GM21423 (cell line): ENCODE data around the gene NELFB.
"Not testable (repeated sequence)": the region's sequence is repeated elsewhere in the genome, so short reads cannot be mapped to it uniquely, and the experiment has no call there.

Source experiments
- ATAC-seq: cut with Tn5 transposase; IDR thresholded peaks from one replicate; pipeline ENCODE4 v1.9.1; 2021; ENCODE audit warnings: mild to moderate bottlenecking, moderate library complexity; ENCODE audit not compliant: unreplicated experiment

Gene NELFB

DNA sequence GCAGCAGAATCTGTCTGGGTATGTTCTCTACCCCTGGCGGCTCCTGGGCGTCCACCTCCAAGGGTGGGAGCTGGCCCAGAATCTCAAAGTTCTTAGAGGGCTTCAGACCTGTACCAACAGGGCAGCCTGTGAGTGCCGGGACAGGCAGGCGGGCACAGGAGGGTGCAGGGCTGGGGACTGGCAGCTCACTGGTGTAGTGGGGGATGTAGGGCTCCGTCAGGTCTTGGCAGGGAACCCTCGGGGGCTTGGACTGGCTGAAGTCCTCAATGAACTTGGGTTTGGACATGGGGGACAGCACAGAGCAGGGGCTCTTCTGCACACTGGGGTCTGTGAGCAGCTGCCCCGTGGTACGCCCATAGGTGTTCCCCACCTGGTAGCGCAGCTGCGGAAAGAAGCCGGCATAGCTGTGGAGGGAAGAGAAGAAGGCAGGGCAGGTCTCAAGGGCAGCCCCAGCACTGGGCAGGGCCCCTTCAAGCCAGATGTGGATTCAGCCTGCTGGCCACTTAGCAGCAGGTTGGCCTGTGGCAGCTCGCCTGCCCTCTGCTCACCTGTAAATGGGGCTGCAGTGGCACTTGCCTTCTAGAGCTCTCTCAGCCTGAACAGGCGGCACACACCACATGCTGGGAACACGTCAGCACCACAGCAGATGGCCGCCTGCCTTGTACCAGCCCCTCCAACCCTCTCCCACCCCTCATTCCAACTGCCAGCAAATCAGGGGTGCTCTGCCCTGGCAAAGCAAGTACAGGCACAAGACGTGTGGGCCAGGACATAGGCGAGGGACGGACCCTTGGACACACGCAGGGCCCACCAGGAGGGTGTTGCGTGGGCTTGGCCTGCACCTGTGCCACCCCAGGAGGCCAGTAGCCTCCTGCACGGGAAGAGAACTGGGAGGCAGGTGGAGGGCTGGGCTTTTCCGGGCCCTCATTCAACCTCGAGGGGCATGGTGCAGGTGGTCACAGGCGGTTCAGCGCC is 9.4 kb upstream of the NELFB start:
- ATAC-seq = no peak

DNA sequence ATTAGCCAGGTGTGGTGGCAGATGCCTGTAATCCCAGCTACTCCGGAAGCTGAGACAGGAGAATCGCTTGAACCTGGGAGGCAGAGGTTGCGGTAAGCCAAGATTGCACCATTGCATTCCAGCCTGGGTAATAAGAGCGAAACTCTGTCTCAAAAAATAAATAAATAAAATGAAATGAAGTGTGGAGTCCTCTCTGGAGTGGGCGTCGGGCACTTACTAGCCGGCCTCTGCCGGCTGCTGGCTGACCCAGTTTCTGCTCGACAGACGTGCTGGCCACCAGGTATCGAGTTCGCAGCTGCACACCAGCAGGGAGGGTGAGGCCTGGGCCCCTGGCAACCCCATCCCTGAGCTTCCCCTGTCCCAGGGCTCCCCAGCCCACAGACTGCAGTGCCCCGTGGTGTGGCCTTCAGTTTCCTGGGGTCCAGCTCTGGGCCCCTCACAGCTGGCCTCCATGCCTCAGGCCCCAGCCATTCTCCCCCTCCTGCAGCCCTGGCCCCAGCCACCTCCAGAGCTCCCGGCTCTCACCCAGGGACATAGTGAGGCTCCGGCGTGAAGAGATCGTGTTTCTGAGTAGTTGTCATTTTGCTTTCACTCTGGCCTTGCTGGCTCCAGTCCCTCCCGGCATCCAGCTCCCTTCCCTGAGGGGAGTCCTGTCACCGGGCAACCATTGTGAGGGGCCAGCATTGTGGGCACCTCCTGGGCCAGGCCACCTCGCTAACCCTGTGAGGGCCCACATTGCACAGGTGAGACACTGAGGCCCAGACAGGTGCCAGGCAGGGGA is 7.8 kb upstream of the NELFB start:
- no peak for ATAC-seq

DNA sequence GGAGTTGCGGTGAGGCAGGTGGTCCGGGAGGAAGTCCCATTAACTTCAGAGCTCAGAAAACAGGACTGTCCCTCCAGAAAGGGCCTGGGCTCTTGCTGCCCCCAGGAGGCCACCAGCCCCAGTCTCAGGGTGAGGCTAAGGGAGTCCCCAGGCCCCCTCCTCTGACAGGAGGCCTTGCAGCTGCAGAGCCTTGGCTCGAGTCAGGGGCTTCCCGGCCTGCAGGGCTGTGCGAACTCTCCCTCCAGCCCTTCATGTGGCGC is 7.3 kb upstream of the NELFB start:
- no peak for ATAC-seq

DNA sequence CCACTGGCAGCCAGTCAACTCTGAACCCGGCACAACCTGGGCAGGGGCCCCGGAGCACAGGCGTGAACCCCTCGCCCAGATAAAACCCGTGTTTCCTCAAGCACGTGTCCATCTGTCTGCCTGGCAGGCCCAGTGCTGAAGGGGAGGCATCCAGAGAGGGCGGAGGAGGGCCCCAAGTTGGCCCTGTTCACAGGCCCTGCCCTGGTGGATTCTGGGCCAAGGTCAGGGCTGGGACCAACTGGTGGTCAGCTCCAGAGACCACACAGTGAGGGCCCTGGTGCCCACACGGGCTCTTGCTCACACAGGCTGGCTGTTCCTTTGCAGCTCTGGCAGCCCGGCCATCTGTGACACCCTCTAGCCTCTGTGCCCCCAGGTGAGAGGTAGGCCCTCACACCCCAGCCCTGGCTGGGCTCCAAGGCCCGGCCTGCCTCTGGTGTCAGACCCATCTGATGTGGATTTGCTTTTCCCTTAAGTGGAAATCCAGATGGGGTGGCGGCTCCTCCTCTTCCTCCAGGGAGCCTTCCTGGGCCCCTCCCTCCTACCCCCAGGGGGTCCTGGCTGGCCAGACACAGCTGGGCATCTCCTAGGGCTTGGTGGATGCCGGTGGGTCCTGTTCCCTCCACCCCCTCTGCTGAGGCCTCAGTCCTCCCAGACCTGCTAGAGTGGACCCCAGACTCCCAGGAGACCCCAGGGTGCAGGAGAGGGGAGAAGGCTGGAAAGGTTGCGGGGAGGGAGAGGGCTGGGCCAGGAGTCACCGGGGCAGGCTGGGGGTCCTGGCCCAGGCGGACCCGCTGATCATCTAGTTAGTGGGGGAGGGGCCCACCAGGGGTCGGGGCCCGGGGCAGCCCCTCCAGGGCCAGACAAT is 4.6 kb upstream of the NELFB start:
- no peak for ATAC-seq

DNA sequence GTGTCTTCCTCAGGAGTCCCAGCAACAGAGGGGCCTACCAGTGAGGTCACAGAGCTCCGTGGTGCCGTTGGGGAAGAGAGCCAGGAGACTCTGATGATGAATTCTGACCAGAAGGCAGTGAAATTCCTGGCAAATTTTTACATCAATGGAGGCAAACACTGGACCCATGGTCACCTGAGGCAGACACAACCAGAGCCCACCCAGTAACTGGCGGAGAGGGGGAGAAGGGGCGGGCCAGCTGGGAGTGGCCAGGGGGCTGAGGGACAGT is 4.0 kb upstream of the NELFB start, which contains the start of gene STPG3:
Gene STPG3 (plus strand): TSS at position 93 of the 268 bp plus-strand sequence. CDS start 1 bp downstream, at position 94.
- no peak for ATAC-seq

DNA sequence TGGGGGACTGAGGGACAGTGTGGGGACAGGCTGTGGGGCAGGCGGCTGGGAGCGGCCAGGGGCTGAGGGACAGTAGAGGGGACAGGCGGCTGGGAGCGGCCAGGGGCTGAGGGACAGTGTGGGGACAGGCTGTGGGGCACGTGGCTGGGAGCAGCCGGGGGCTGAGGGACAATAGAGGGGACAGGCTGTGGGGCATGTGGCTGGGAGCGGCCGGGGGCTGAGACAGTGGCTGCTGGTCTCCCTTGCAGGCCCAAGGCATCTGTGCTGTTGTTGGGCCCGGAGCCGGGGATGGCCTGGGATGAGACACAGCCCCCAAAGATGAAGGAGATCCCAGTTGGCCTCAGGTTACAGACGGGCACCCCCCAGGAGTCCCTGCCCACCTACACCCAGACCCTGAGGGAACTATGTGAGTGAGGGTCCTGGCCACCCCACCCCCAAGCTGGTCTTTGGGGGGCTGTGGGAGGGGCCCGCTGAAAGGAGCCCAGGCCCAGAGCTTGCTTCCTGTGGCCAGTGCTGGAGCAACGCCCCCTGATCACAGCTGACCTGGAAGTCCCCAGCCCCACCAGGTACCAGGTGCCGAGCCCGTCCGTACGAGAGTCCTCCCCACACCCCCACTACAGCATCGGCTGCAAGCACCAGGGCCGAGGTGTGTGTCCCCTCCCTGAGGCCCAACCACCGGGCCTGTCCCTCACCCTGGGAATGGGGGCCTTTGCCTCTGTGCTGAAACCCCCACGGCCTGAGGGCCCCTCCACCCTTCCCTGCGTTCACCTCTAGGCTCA is 3.4 kb upstream of the NELFB start:
- ATAC-seq = no peak

DNA sequence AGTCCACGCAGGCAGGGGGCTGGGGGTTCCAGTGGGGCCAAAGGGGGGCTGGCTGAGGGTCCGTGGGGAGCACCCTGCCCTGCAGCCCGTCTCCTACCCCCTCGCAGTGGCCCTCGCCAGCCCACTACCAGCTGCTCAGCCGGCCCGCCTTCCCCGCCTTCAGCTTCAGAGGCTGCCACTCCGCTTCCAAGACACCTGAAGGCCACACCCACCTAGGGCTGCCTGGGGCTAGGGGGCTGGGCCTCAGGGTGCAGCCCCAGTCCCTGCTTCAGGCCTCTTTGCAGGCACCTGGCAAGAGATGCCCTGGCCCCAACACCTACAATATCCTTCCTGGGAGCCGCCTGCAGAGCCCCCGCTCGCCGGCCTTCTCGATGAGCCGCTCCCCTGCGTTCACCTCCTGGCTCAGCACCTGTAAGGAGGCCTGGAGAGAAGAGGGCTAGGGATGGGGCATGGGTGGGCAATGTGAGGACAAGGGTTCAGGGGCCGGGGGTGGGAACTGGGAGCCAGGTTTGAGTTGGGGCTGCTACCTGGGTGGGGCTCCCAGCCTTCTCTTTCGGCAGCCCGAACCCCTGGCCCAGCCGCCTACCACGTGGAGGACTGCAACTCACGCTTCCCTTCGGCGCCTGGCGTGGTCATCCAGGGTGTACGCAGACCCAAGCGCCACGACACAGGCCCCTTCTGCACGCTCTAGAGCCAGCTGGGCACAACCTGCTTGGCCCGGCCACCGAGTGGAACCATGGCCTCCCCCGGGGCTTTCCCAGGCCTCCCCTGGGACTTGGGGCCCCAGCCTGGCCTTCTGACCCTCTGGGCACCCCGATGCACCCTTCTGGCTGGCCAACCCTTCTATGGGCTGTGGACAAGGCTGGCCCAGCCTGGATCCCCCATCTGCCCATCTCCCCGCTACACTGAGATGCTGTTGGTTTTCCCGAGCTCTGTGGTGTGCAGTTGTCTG is 2.3 kb upstream of the NELFB start:
- ATAC-seq = no peak

DNA sequence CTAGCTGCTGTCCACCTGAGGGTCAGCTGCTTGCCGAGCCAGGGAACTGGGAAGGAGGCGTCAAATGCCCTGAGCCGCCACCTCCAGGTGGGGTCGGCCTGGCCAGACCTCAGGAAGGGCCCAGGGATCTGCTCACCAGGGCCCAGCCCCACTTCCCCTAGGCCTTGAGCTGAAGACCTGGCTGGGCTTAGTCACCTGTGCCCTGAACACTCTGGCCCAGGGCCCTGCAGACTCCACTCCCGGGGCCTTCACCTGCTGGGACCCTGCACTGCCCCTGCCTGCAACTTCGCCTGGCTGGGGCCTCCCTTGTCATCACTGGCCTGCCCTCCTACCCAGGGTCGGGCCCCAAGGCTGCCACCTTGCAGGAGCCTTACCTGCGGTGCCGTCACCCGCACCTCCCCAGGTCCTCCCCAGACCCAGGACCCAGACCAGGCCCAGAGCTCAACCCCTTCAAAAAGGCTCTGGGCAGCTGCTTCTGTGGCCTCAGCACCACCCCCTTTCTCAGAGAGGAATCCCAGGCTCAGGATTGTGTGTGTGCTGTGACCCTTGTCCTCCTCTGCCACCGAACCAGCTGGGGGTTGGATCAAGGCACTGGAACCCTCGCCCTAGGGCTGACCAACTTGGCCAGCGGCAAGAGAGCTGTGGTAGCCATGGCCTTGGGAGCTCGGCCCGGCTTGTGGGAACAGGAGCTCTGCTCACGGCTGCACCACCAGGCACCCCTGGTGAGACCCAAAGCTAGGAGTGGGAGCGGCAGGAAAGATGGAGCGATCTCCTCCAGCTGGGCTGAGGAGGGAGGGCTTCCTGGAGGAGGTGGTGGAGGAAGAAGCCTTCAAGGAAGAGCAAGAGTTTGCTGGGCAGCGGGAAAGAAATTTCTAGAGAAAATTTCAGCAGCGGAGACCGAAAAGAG is 1.2 kb upstream of the NELFB start:
- ATAC-seq = no peak

DNA sequence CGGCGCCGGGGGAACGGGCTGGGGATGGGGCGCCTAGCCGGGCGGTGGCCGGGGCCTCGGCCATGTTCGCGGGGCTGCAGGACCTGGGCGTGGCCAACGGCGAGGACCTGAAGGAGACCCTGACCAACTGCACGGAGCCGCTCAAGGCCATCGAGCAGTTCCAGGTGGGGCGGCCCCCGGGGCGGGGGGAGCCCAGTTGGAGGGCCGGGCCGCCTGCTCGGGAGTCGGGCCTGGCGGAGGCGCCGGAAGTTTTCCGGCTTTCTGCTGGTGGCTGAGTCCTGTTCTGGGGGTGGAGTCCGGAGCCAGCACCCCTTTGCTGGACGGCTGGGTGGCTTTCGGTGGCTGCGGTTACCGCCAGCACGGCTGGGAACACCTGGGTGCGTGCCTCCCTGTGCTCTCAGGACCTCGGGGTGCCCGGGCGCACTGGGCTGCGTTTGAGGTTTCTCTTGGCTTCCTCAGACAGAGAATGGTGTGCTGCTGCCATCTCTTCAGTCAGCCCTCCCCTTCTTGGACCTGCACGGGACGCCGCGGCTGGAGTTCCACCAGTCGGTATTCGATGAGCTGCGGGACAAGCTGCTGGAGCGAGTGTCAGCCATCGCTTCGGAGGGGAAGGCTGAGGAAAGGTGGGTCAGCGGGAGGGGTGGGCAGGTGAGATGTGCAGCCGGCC is 454 bp downstream of the NELFB start:
- ATAC-seq = peak; percentile 18

DNA sequence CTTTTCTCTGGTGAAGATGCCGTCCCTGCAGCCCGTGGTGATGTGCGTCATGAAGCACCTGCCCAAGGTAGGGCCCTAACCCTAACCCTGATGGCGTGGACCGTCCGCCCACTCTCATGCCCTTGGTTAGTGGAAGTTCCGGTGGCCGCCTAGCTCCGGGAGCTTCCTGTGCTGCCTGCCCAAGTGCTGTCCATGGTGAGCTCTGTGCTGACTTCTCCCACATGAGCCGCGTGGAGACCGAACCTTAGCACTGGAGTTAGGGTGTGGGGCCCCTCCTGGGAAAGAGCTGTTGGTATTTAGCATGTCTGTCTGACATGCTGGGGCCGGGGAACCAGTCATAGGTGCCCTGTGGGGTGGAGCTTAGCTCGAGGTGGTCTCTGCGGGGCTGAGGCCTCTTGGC is 1.2 kb downstream of the NELFB start:
- no peak for ATAC-seq

DNA sequence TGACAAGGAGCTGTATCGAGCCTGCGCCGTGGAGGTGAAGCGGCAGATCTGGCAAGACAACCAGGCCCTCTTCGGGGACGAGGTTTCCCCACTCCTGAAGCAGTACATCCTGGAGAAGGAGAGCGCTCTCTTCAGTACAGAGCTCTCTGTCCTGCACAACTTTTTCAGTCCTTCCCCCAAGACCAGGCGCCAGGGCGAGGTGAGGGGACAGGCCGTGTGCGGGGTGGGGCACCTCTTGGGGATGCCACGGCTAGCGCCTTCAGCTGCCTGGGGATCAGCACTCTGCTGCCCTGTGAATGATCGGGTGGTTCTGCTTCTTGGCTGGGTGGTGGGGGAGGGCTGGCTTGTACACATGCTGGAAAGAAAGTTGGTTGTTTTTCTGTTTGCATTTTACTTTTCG is 1.7 kb downstream of the NELFB start:
- ATAC-seq = no peak

DNA sequence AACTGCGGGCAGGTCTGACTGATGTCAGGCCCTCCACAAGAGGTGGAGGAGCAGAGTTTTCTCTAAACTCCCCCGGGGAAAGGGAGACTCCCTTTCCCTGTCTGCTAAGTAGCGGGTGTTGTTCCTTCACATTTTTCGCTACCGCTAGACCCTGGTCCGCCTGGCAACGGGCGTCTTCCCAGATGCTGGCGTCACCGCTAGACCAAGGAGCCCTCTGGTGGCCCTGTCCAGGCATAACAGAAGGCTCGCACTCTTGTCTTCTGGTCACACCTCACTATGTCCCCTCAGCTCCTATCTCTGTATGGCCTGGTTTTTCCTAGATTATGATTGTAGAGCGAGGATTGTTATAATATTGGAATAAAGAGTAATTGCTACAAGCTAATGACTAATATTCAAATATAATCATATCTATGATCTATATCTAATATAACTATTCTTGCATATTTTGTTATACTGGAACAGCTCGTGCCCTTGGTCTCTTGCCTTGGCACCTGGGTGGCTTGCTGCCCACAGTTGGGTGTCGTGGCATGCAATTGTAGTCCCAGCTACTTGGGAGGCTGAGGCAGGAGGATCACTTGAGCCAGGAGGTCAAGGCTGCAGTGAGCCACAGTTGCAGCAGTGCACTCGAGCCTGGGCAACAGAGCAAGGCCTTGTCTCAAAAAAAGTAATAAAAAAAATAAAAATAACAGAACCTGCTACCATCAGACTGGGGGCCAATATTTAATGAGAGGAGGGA is 7.2 kb downstream of the NELFB start:
- ATAC-seq = not testable (repeated sequence)

DNA sequence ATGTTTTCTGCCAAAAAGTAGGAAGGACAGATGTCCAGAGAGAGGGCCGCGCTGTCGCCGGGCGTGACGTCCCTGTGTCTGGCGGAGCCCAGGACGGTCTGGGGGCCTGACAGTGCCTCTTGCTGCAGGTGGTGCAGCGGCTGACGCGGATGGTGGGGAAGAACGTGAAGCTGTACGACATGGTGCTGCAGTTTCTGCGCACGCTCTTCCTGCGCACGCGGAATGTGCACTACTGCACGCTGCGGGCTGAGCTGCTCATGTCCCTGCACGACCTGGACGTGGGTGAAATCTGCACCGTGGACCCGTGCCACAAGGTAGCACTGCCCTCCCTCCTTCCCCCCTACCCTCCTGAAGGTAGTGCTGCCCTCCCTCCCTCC is 7.8 kb downstream of the NELFB start:
- ATAC-seq = no peak

DNA sequence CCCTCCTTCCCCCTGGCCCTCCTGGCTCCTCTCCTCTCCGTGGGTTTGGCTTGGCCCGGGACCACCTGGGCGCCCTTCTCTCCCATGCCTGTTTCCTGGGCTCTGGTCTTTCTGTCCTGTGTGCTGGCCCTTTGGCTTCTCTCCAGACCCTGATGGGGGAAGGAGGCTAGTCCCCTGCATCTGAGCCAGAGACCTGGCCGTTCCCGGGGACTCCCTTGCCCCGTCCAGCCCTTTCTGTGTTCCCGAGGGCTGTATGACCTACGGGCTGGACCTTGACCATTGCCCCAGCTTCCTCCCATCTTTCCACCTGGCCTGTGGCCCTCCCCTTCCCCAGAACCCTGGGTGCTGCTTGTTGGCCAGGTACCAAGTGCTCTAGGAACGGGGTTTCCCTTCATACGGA is 8.4 kb downstream of the NELFB start:
- no peak for ATAC-seq

DNA sequence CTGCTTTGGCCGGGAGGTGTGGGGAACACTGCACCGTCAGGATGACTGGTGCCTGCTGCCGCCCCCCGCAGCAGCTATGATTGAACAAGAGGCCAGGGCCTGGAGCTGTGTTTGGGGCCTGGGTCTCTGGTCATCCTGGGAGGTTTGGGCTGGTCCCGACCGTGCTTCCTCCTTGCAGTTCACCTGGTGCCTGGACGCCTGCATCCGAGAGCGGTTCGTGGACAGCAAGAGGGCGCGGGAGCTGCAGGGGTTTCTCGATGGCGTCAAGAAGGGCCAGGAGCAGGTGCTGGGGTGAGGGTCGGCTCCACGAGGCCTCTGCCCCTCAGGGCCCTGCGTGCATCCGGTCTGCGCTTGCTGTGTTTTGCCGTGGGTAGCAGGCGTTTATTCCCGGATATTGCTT is 8.9 kb downstream of the NELFB start:
- no peak for ATAC-seq

DNA sequence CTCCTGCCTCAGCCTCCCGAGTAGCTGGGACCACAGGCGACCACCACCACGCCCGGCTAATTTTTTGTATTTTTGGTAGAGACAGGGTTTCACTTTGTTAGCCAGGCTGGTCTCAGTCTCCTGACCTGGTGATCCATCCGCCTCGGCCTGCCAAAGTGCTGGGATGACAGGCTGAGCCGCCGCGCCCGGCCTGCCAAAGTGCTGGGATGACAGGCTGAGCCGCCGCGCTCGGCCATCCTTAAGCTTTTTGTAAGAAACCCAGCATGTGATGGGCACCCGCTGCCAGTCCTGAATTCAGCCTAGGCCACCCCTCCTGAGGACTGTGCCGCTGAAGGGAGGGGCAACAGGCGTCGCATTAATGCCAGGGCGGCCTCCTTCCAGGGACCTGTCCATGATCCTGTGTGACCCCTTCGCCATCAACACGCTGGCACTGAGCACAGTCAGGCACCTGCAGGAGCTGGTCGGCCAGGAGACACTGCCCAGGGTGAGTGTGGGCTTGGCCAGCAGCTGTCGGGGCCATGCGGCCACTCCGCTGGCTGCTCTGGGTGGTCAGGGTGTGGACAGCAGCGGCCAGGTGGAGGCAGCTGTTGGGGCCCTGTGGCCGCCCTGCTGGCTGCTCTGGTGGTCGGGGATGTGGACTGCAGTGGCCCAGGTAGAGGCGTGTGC is 10.5 kb downstream of the NELFB start:
- no peak for ATAC-seq

DNA sequence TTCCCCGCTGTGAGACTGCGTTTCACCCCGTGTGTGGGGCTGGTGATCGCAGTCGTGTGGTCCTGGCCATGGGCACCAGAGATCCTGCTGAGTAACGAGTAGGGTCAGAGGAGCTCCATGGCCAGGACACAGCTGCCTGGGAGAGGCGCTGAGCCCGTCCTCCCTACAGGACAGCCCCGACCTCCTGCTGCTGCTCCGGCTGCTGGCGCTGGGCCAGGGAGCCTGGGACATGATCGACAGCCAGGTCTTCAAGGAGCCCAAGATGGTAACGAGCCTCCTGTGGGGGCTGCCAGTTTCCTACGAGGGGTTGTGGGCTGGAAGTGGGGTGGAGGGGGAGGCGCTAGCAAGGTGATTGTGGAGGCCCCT is 11.0 kb downstream of the NELFB start:
- ATAC-seq = no peak
